ENCODE measurements around the gene CBX4. TPM values are rescaled to one million over a fixed set of nuclear protein-coding genes. Genes with fewer than 3 reads are reported as not detected.

The CBX4 gene
- total and polyA plus RNA-seq, 7 donors, result 1.9 to 7.8 (median 3.3) TPM

GRCh38 chr17:79834565-79835469, 4.4 kb downstream of the CBX4 start:
- H3K4me3 ChIP-seq, result no peak overlapping the region
- H3K36me3 ChIP-seq (ENCODE audit: insufficient read depth in 1 of 2, low read depth in 1 of 2), result peaks cover 0 to 16% of the 10 kb centered on the region in 2 donors
- H3K27me3 ChIP-seq (ENCODE audit: insufficient read depth in 3 of 3, low read length in 2 of 3), result peaks cover 0 to 13% (median 8%) of the 10 kb centered on the region in 3 donors
- DNase-seq (peak in 1 of 2 donors; percentile 27), ATAC-seq (no peak)
- no peak overlapping the region for H3K27ac ChIP-seq
- H3K9me3 ChIP-seq, result no peaks in the 10 kb centered on the region
- TF ChIP-seq CTCF (IDR thresholded peaks at IDR 0.05), result peak; percentile 39
- peaks cover 29% of the 10 kb centered on the region for H3K4me1 ChIP-seq
- 88 to 90% (median 88%) methylated on average over 53 to 61 of the region's 61 CpGs for whole genome bisulfite sequencing, 3 donors
- intact Hi-C loops (cut with DNase I), result no loop called here

GRCh38 chr17:79833744-79834564, 5.3 kb downstream of the CBX4 start:
- TF ChIP-seq CTCF (IDR thresholded peaks at IDR 0.05), result no peak
- peaks cover 27% of the 10 kb centered on the region for H3K4me1 ChIP-seq
- DNase-seq, result no peak
- 90 to 92% (median 91%) methylated on average over 73 to 83 of the region's 83 CpGs for WGBS, 3 donors
- ATAC-seq, result no peak
- intact Hi-C loops (cut with DNase I), result no loop called here
- H3K9me3 ChIP-seq, result no peaks in the 10 kb centered on the region
- H3K4me3 ChIP-seq, result no peak overlapping the region
- H3K27ac ChIP-seq, result no peak overlapping the region
- H3K27me3 ChIP-seq (ENCODE audit: insufficient read depth in 3 of 3, low read length in 2 of 3), result peaks cover 0 to 11% (median 8%) of the 10 kb centered on the region in 3 donors
- H3K36me3 ChIP-seq (ENCODE audit: insufficient read depth in 1 of 2, low read depth in 1 of 2), result peaks cover 0 to 16% of the 10 kb centered on the region in 2 donors

GRCh38 chr17:79833110-79833450, 6.2 kb downstream of the CBX4 start:
- H3K9me3 ChIP-seq, result no peaks in the 10 kb centered on the region
- peaks cover 24% of the 10 kb centered on the region for H3K4me1 ChIP-seq
- 92% methylated on average over 7 of the region's 7 CpGs for WGBS, 3 donors
- H3K4me3 ChIP-seq, result no peak overlapping the region
- TF ChIP-seq CTCF (IDR thresholded peaks at IDR 0.05), result no peak
- H3K27ac ChIP-seq, result no peak overlapping the region
- DNase-seq (no peak), ATAC-seq (no peak)
- peaks cover 0 to 11% (median 8%) of the 10 kb centered on the region in 3 donors for H3K27me3 ChIP-seq (ENCODE audit: insufficient read depth in 3 of 3, low read length in 2 of 3)
- peaks cover 0 to 16% of the 10 kb centered on the region in 2 donors for H3K36me3 ChIP-seq (ENCODE audit: insufficient read depth in 1 of 2, low read depth in 1 of 2)
- intact Hi-C loops (cut with DNase I), result no loop called here

- Histone ChIP-seq H3K27ac (no peak overlapping the region), H3K36me3 (ENCODE audit: insufficient read depth in 1 of 2, low read depth in 1 of 2) (peaks cover 0 to 16% of the 10 kb centered on the region in 2 donors), H3K9me3 (no peaks in the 10 kb centered on the region), H3K27me3 (ENCODE audit: insufficient read depth in 3 of 3, low read length in 2 of 3) (peaks cover 0 to 11% (median 8%) of the 10 kb centered on the region in 3 donors), H3K4me1 (peaks cover 20% of the 10 kb centered on the region), H3K4me3 (peak overlapping the region; percentile 43)
- DNase-seq (no peak), ATAC-seq (peak in 3 of 4 donors; percentile 15 to 66 (median 21))
- no peak for TF ChIP-seq CTCF (IDR thresholded peaks at IDR 0.05)
- intact Hi-C loops (cut with DNase I), result no loop called here
- WGBS, 3 donors, result 30 to 38% (median 31%) methylated on average over 42 to 72 of the region's 72 CpGs
These were observed 6.8 kb downstream of the CBX4 start for GRCh38 chr17:79832218-79833109.

All from psoas muscle (tissue), 8 donors.